HepG2 (cell line): ENCODE measurements around the gene AP2B1. TPM values are rescaled to one million over a fixed set of nuclear protein-coding genes. Genes with fewer than 3 reads are reported as not detected.

Experiments used
- HBP1 ChIP-seq: IDR thresholded peaks from 2 replicates; pipeline ENCODE4 v1.6.1; 2016; ENCODE audit warnings: low read depth, control low read depth
- ISL2 ChIP-seq: sonication (generic); formaldehyde crosslinking; IDR thresholded peaks from 2 replicates; pipeline ENCODE4 v1.5.0; 2020; ENCODE audit warnings: missing genetic modification reagents
- NFAT5 ChIP-seq: sonication (generic); formaldehyde crosslinking; IDR thresholded peaks from 2 replicates; pipeline ENCODE4 v1.4.0; 2020; ENCODE audit warnings: missing genetic modification reagents
- PAF1 ChIP-seq: IDR thresholded peaks from 2 replicates; pipeline ENCODE4 v1.6.1; 2016; ENCODE audit warnings: missing genetic modification reagents, missing compliant biosample characterization
- PBX2 ChIP-seq: IDR thresholded peaks from 2 replicates; pipeline ENCODE4 v1.6.1; 2016; ENCODE audit warnings: control low read depth
- RFX5 ChIP-seq: IDR thresholded peaks from 2 replicates; pipeline ENCODE4 v1.6.1; 2011; ENCODE audit warnings: low read depth, low read length, improper control_type of control experiment
- ZBTB37 ChIP-seq: sonication (generic); formaldehyde crosslinking; IDR thresholded peaks from 2 replicates; pipeline ENCODE4 v1.4.0; 2020; ENCODE audit warnings: mild to moderate bottlenecking, missing genetic modification reagents
- ZNF18 ChIP-seq: sonication (generic); formaldehyde crosslinking; IDR thresholded peaks from 2 replicates; pipeline ENCODE4 v1.8.0; 2022; ENCODE audit warnings: mild to moderate bottlenecking, missing genetic modification reagents; ENCODE audit not compliant: insufficient replicate concordance
- ZNF552 ChIP-seq: sonication (generic); formaldehyde crosslinking; IDR thresholded peaks from 2 replicates; pipeline ENCODE4 v1.9.0; 2022; ENCODE audit warnings: missing genetic modification reagents, mild to moderate bottlenecking, borderline replicate concordance
- ZNF557 ChIP-seq: sonication (generic); formaldehyde crosslinking; IDR thresholded peaks from 2 replicates; pipeline ENCODE4 v1.4.0; 2020; ENCODE audit warnings: missing genetic modification reagents
- ZNF75D ChIP-seq: sonication (generic); formaldehyde crosslinking; IDR thresholded peaks from 2 replicates; pipeline ENCODE4 v1.8.1; 2023; ENCODE audit warnings: missing genetic modification reagents, mild to moderate bottlenecking, borderline replicate concordance
- polyA plus RNA-seq, 8 experiments: library from polyadenylated mRNA; depleted of rRNA in 3 of 8; stranded (reverse) in 7 of 8; unstranded in 1 of 8; fragments of >200 nt; fragmentation: Illumina TruSeq in 4 of 8; extraction: Trizol in 4 of 8; gene quantifications; 2 replicates each; pipeline versions ENCODE4 v1.2.1 to v1.2.3, GENCODE V29; 2011 to 2016; ENCODE audit warnings: low read depth in 4 of 8, missing spikeins in 1 of 8, mixed read lengths in 1 of 8; ENCODE audit not compliant: insufficient read depth in 1 of 8
- total RNA-seq, 5 experiments: library from RNA; depleted of rRNA; stranded (reverse); fragments of >200 nt; fragmentation: Illumina TruSeq; extraction: Trizol; gene quantifications; 2 replicates each; pipeline ENCODE4 v1.2.3, GENCODE V29; 2016; ENCODE audit warnings: low read depth in 1 of 5
- TF ChIP-seq, protein P1 (sequence below): sonication (generic); formaldehyde crosslinking; IDR thresholded peaks from 2 replicates; pipeline ENCODE4 v1.5.1; 2020; ENCODE audit warnings: mild to moderate bottlenecking, moderate library complexity, missing genetic modification reagents

Gene AP2B1
- total and polyA plus RNA-seq, 2 of the 13 experiments (the other 11 are each of a cell fraction or from before 2014, with no cell fraction given): 23.8 to 71.3 TPM

DNA sequence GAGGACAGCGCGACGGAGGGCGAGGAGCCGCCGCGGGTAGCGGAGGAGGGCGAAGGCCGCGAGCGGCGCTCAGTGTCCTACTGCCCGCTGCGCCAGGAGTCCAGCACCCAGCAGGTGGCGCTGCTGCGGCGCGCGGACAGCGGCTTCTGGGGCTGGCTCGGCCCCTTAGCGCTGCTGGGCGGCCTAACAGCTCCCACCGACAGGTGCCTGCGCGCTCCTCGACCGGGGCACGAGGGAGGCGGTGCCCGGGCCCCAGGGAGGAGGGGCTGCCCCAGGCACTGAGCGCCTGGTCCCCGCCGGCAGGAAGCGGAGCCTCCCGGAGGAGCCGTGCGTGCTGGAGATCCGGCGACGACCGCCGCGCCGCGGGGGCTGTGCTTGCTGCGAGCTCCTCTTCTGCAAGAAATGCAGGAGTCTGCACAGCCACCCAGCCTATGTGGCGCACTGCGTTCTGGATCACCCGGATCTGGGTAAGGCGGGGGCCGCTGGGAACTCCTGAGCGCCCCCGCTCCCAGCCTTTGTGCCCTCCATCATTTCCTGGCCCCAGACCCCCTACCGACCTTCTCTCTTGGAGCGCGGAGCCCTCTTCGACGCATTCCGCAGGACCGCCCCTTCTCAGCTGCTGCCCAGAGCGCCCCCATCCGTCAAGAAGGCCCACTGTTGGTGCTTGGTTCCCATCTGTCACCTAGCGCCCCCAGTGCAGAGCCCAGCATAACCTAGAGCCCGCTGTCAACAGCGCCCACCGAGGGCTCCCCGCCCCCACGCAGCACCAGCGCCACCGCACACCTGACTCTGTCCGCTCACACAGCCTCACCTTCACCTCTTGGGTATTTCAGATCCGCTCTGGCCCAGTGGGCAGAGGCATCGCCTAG is 177.2 kb downstream of the AP2B1 start (continued):
- TF ChIP-seq PBX2 (CRISPR knock-in tag) (no peak), ZBTB37 (no peak), ZNF75D (no peak), ZNF18 (CRISPR knock-in tag) (peak; percentile 88), RFX5 (no peak), ZNF557 (CRISPR knock-in tag) (no peak), PAF1 (CRISPR knock-in tag) (no peak), ISL2 (CRISPR knock-in tag) (peak; percentile 31), HBP1 (no peak), ZNF552 (CRISPR knock-in tag) (peak; percentile 22; the same call in 1 of the 2 replicates), NFAT5 (CRISPR knock-in tag) (no peak; the same call in 1 of the 2 replicates)
- TF ChIP-seq, protein P1, sequence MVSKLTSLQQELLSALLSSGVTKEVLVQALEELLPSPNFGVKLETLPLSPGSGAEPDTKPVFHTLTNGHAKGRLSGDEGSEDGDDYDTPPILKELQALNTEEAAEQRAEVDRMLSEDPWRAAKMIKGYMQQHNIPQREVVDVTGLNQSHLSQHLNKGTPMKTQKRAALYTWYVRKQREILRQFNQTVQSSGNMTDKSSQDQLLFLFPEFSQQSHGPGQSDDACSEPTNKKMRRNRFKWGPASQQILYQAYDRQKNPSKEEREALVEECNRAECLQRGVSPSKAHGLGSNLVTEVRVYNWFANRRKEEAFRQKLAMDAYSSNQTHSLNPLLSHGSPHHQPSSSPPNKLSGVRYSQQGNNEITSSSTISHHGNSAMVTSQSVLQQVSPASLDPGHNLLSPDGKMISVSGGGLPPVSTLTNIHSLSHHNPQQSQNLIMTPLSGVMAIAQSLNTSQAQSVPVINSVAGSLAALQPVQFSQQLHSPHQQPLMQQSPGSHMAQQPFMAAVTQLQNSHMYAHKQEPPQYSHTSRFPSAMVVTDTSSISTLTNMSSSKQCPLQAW (CRISPR knock-in tag): 0 out of 2 replicates have a peak, but pooled peaks have one; percentile 24
